Activated CD4-positive, alpha-beta T cell treated with anti-CD3 and anti-CD28 coated beads, Interleukin-2, amount 10 ng/mL, durations not matched to agents 24 days and 14 days (primary cell): ENCODE measurements around the gene ZNF8. TPM values are rescaled to one million over a fixed set of nuclear protein-coding genes. Genes with fewer than 3 reads are reported as not detected.
"Not testable (repeated sequence)": the region's sequence is repeated elsewhere in the genome, so short reads cannot be mapped to it uniquely, and the experiment has no call there.

ENCODE experiments used
- DNase-seq: peaks from one replicate; pipeline ENCODE4 v3.0.0; 2022
- H3K27ac Mint-ChIP-seq: one replicate; pipeline ENCODE4 v1.8.0; 2022; ENCODE audit warnings: mild to moderate bottlenecking, mixed read lengths
- H3K27me3 Mint-ChIP-seq: one replicate; pipeline ENCODE4 v1.8.0; 2022; ENCODE audit warnings: mixed read lengths
- H3K36me3 Mint-ChIP-seq: one replicate; pipeline ENCODE4 v1.8.0; 2022; ENCODE audit warnings: low read depth, mild to moderate bottlenecking, mixed read lengths
- H3K4me1 Mint-ChIP-seq: one replicate; pipeline ENCODE4 v1.8.0; 2021; ENCODE audit warnings: mixed read lengths
- H3K4me3 Mint-ChIP-seq: one replicate; pipeline ENCODE4 v1.8.0; 2022; ENCODE audit warnings: mild to moderate bottlenecking, moderate library complexity, mixed read lengths
- H3K9me3 Mint-ChIP-seq: one replicate; pipeline ENCODE4 v1.8.0; 2021; ENCODE audit warnings: mixed read lengths
- intact Hi-C: fragments of 100-400 bp; cut with micrococcal nuclease; formaldehyde crosslinking; loops from one replicate; pipeline ENCODE4 v1.15.1; 2023
- total RNA-seq: library from RNA; stranded (reverse); gene quantifications from 2 replicates; pipeline ENCODE4 v1.2.3, GENCODE V29; 2022

ZNF8 gene
- 4.8 and 5.1 TPM in 2 replicates for total RNA-seq

DNA sequence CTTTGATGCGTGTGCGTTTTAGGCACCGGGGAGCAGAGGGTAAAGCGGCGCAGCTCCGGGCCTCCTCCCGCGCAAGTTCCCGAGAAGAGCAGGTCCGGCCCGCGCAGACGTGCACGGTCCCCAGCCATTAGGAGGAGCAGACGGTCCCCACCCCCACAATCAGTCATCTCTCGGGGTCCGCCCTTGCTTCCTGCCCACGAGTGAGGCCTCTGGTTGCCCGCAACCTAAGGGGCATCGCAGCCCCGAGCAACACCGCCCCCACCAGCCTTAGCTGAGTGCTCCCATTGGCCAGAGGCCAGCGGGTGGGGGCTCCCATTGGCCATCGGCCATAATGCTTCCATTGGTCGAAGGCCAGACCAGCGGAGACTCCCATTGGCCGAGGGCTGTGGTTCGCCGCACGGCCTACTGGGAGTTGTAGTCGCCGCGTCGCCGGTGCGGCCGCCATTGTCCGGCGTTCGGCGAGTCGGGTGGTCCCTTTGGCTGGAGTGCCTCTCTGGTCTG is at the start of gene ZNF8:
Gene ZNF8, plus strand, starts transcription at position 415 of the 501 bp plus-strand sequence. CDS start 127 bp downstream, outside the sequence.
- H3K27me3 Mint-ChIP-seq = no peaks in the 10 kb centered on the region
- peak within 1 kb of the TSS; percentile 97 for H3K27ac Mint-ChIP-seq

DNA sequence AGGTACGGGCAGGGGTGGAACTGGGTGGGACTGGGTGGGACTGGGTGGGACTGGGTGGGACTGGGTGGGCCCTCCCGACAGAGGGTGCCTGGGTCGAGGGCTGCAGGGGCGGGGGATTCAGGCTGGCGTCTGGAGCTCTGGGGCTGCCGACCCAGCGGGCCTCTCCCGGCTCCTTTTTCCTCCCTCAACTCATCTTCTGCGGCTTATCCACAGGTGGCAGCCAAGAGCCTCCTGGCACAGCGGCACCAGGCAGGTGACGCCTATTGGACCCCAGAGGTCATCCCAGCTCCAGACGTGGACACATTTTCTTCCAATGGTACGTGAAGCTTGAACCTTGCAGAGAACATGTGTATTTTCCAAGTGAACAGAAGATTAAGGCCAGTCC is 49.5 kb upstream of the ZNF8 start:
- H3K4me3 Mint-ChIP-seq = peak overlapping the region; percentile 95
- H3K27ac Mint-ChIP-seq = peak overlapping the region; percentile 55
- intact Hi-C loops = loop anchor here (2.0 kb wide), 1 partner anchor 50 kb away; the partner anchor contains the start of gene ZNF8
- H3K36me3 Mint-ChIP-seq = peaks cover 62% of the 10 kb centered on the region
- DNase-seq = peak; percentile 66
- H3K9me3 Mint-ChIP-seq = peaks cover 37% of the 10 kb centered on the region
- H3K4me1 Mint-ChIP-seq = peaks cover 26% of the 10 kb centered on the region
- H3K27me3 Mint-ChIP-seq = no peaks in the 10 kb centered on the region

More for the DNA sequence above, at the start of gene ZNF8:
- peaks cover 26% of the 10 kb centered on the region for H3K4me1 Mint-ChIP-seq
- DNase-seq = peak; percentile 99
- H3K36me3 Mint-ChIP-seq = peaks cover 77% of the 10 kb centered on the region
- H3K4me3 Mint-ChIP-seq = peak within 1 kb of the TSS; percentile 99
- intact Hi-C loops = loop anchor here (1.0 to 2.0 kb wide), 7 partner anchors 27 to 188 kb away; partner anchors contain the start of genes ERVK3-1, RPS5, ZNF132 and ZNF274
- H3K9me3 Mint-ChIP-seq = peaks cover 26% of the 10 kb centered on the region

DNA sequence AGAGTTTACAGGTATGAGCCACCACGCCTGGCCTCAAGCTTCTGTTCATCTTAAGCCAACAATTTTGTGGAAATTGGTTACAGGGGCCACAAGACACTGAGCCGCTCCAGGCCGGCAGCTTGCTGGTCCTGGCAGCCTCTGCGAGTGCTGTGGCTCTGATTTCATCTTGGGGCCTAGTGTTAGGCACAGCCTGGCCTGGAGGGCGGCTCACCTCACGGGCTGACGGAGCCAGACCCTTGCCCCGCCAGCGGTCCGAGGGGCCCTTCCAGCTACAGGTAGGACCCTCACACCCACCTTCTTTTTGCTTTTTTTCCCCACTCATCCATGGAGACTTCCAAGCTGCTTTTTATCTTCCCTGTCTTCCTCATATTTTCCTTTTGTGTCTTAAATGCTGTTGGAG is 41.4 kb upstream of the ZNF8 start:
- Mint-ChIP-seq H3K27ac (no peak overlapping the region), H3K4me1 (no peaks in the 10 kb centered on the region), H3K27me3 (no peaks in the 10 kb centered on the region), H3K36me3 (peaks cover 93% of the 10 kb centered on the region), H3K9me3 (peaks cover 31% of the 10 kb centered on the region), H3K4me3 (no peak overlapping the region)
- DNase-seq = no peak
- intact Hi-C loops = no loop called here

DNA sequence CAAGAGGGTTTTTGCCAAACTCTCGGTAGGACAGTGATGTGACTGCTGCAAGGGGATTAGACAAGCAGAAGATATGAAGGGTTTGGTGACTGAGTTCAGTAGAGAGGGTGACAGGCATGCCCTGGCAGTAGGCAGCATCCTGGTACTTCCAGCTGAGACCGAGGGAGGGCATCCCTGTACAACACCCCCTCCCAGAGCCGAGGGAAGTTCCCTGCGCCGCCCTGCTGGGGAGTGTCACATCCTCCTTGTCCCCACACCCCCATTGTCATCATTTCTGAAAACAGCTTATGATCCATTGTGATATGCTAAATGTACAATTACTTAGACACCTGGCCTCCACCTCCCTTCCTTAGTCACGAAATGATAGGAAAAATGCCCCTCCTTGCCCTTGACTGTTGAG is 35.4 kb upstream of the ZNF8 start:
- intact Hi-C loops = no loop called here
- H3K27me3 Mint-ChIP-seq = no peaks in the 10 kb centered on the region
- no peak overlapping the region for H3K27ac Mint-ChIP-seq
- no peak overlapping the region for H3K4me3 Mint-ChIP-seq
- no peak for DNase-seq
- H3K9me3 Mint-ChIP-seq = peaks cover 35% of the 10 kb centered on the region
- H3K36me3 Mint-ChIP-seq = peaks cover 99% of the 10 kb centered on the region
- H3K4me1 Mint-ChIP-seq = no peaks in the 10 kb centered on the region

DNA sequence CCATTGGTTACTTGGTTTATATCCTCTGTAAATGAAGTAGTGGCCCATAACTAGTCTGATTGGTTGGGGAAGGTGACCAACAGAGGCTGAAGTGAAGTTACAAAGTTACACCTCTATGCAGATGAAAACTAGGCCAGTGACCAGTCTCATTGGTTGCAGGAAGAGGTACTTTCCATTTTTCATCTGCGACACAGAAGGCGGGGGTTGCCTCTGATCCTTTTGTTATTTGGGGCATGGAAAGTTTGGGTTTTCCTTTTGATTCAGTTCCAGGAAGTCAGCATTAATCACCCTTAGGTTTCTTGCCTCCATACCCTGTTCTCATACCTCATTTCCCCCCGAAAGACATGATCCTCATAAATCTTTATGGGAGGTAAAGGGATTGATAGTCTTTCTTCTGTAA is 29.9 kb upstream of the ZNF8 start:
- Mint-ChIP-seq H3K27ac (no peak overlapping the region), H3K9me3 (peaks cover 27% of the 10 kb centered on the region), H3K4me3 (no peak overlapping the region), H3K27me3 (no peaks in the 10 kb centered on the region), H3K36me3 (peaks cover 100% of the 10 kb centered on the region), H3K4me1 (no peaks in the 10 kb centered on the region)
- intact Hi-C loops = no loop called here
- DNase-seq = no peak

DNA sequence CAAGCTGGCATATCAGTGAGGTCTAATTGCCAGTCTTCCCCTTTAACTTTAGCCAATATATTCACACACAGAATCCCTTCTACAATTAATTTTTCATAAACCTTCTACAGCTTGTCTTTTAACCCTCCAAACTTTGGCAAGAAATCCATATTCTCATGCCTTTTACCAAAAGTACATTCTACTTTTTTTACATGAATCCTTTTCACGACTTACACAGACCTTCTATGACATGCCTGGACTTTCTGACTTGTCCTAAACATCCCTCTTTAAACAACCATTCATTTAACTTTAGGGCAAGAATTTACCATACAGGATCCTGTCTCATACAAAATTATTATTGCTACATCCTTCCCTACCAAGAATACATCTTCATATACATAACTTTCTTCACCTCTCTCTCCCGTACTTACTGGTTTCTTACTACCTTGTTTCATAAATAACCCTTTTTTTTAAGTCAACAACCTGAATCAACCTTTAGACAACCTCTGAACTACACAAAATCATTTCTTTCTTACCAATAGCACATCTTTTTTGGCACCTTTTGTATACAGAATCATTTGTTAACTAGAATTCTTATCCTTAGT is 26.6 kb upstream of the ZNF8 start:
- Mint-ChIP-seq H3K27me3 (no peaks in the 10 kb centered on the region), H3K4me3 (no peak overlapping the region), H3K36me3 (peaks cover 99% of the 10 kb centered on the region), H3K9me3 (peaks cover 18% of the 10 kb centered on the region), H3K4me1 (no peaks in the 10 kb centered on the region), H3K27ac (no peak overlapping the region)
- intact Hi-C loops = no loop called here
- DNase-seq = no peak

DNA sequence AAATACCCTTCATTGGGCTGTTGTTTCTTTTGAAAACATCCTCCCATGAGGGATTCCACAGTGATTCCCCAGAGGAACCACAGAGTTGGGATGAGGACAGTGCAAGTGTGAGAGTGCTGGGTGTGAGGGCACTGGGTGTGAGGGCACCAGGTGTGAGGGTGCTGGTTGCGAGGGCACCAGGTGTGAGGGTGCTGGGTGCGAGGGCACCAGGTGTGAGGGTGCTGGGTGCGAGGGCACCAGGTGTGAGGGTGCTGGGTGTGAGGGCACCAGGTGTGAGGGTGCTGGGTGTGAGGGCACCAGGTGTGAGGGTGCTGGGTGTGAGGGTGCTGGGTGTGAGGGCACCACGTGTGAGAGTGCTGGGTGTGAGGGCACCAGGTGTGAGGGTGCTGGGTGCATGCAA is 20.5 kb upstream of the ZNF8 start:
- Mint-ChIP-seq H3K36me3 (peaks cover 97% of the 10 kb centered on the region), H3K9me3 (peaks cover 18% of the 10 kb centered on the region)
- H3K4me3 Mint-ChIP-seq, H3K27me3 Mint-ChIP-seq, intact Hi-C loops, H3K4me1 Mint-ChIP-seq, H3K27ac Mint-ChIP-seq, DNase-seq: not testable (repeated sequence)

DNA sequence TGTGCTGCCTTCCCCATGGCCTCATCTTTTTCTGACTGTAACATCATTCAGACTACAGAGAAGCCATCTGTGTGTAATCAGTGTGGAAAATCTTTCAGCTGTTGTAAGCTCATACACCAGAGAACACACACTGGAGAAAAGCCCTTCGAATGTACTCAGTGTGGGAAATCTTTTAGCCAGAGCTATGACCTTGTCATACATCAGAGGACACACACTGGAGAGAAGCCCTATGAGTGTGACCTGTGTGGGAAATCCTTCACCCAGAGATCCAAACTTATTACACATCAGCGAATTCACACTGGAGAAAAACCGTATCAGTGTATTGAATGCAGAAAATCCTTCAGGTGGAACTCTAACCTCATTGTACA is 17.2 kb upstream of the ZNF8 start:
- peaks cover 14% of the 10 kb centered on the region for H3K9me3 Mint-ChIP-seq
- H3K4me3 Mint-ChIP-seq = no peak overlapping the region
- no peak overlapping the region for H3K27ac Mint-ChIP-seq
- H3K36me3 Mint-ChIP-seq = peaks cover 85% of the 10 kb centered on the region
- no peak for DNase-seq
- intact Hi-C loops = no loop called here
- H3K27me3 Mint-ChIP-seq = no peaks in the 10 kb centered on the region
- no peaks in the 10 kb centered on the region for H3K4me1 Mint-ChIP-seq

DNA sequence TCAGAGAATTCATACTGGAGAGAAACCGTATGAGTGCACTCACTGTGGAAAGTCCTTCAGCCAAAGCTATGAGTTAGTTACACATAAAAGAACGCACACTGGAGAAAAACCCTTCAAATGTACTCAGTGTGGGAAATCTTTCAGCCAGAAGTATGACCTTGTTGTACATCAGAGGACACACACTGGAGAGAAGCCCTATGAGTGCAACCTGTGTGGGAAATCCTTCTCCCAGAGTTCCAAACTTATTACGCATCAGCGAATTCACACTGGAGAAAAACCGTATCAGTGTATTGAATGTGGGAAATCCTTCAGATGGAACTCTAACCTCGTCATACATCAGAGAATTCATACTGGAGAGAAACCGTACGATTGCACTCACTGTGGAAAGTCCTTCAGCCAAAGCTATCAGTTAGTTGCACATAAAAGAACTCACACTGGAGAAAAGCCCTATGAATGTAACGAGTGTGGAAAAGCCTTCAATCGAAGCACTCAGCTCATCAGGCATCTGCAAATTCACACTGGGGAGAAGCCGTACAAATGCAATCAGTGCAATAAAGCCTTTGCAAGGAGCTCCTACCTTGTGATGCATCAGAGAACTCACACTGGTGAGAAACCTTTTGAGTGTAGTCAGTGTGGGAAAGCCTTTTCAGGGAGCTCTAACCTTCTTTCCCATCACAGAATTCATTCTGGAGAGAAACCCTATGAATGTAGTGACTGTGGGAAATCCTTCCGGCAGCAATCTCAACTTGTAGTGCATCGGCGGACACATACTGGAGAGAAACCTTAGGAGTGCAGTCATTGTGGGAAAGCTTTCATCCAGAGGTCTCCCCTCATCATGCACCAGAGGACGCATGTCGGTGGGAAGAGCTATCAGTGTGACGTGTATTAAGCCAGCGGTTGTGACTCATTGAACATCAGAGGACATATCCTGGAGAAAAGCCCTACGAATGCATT is 16.5 kb upstream of the ZNF8 start:
- Mint-ChIP-seq H3K4me3 (no peak overlapping the region), H3K27me3 (no peaks in the 10 kb centered on the region), H3K4me1 (no peaks in the 10 kb centered on the region), H3K27ac (no peak overlapping the region), H3K9me3 (peaks cover 13% of the 10 kb centered on the region), H3K36me3 (peaks cover 85% of the 10 kb centered on the region)
- DNase-seq = no peak
- intact Hi-C loops = no loop called here

DNA sequence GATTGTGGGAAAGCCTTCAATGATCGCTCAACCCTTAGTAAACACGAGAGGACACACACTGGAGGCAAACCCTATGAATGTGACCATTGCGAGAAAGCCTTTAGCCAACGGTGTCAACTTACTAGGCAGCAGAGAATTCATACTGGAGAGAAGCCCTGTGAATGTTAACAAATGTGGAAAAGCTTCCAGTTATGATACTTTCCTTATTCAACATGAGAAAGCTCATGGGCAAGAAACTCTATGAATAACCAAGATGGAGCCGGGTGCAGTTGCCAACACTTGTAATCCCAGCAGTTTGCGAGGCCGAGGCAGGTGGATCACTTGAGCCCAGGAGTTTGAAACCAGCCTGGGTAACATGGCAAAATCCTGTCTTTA is 15.8 kb upstream of the ZNF8 start:
- Mint-ChIP-seq H3K36me3 (peaks cover 81% of the 10 kb centered on the region), H3K4me1 (no peaks in the 10 kb centered on the region), H3K9me3 (peaks cover 7% of the 10 kb centered on the region), H3K27me3 (no peaks in the 10 kb centered on the region), H3K4me3 (no peak overlapping the region), H3K27ac (no peak overlapping the region)
- no peak for DNase-seq
- intact Hi-C loops = no loop called here

DNA sequence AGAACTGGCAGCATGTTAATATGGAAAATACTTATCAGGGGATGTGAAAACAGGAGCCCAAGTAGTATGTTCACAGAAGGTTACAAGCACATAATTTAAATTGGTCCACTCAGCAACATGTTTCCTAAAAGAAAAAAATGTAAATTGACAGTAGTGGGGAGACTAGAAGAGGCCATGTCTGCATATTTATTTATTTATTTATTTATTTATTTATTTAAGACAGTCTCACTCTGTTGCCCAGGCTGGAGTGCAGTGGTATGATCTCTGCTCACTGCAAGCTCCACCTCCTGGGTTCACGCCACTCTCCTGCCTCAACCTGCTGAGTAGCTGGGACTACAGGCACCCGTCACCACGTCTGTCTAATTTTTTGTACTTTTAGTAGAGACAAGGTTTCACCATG is 13.7 kb upstream of the ZNF8 start:
- DNase-seq = no peak
- Mint-ChIP-seq H3K4me3 (no peak overlapping the region), H3K36me3 (peaks cover 72% of the 10 kb centered on the region), H3K4me1 (no peaks in the 10 kb centered on the region), H3K9me3 (peaks cover 4% of the 10 kb centered on the region), H3K27me3 (no peaks in the 10 kb centered on the region), H3K27ac (no peak overlapping the region)
- intact Hi-C loops = no loop called here

DNA sequence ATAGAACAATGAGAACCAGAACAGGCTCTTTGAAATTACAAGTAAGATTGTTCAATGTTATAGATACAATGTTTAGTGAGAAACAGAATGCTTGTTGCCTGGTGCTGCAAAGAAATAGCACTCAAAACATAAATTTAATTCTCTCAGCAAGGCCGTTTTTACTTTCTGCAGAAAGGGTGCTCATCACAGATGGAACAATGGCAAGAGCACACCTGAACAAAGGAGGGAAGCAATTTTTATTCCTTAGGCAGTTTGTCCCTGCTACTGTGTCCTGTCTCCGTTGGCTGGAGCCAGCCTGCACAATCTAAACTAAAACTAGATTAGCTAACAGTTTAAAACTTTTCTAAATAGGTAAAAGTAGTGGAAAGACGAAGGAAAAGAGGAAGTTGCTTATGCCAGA is 10.4 kb upstream of the ZNF8 start:
- DNase-seq = no peak
- H3K4me1 Mint-ChIP-seq = no peaks in the 10 kb centered on the region
- H3K36me3 Mint-ChIP-seq = peaks cover 69% of the 10 kb centered on the region
- H3K4me3 Mint-ChIP-seq = no peak overlapping the region
- H3K9me3 Mint-ChIP-seq = peaks cover 4% of the 10 kb centered on the region
- intact Hi-C loops = no loop called here
- H3K27ac Mint-ChIP-seq = no peak overlapping the region
- no peaks in the 10 kb centered on the region for H3K27me3 Mint-ChIP-seq

DNA sequence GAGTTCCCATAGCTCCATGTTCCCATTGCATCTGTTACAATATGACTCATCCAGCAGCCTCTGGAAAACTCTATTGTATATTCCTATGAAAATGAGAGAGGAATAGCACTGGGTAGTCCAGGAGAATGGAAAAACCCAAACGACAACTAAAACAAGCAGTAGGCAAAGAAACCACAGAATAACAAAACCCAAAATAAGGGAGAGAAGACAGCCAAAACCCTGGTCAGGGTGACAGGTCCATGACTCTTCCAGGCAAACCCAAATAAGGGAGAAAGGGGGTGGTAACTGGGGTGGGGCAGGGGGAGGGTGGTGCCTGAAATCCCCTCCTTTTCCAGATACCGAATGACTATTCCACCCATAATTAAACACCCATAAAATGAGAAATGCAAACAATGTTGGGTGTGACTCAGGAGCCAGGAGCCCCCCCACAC is 4.0 kb upstream of the ZNF8 start:
- Mint-ChIP-seq H3K27me3 (no peaks in the 10 kb centered on the region), H3K9me3 (peaks cover 19% of the 10 kb centered on the region), H3K27ac (no peak overlapping the region), H3K4me3 (no peak overlapping the region), H3K4me1 (peaks cover 12% of the 10 kb centered on the region), H3K36me3 (peaks cover 77% of the 10 kb centered on the region)
- intact Hi-C loops = no loop called here
- DNase-seq = no peak

DNA sequence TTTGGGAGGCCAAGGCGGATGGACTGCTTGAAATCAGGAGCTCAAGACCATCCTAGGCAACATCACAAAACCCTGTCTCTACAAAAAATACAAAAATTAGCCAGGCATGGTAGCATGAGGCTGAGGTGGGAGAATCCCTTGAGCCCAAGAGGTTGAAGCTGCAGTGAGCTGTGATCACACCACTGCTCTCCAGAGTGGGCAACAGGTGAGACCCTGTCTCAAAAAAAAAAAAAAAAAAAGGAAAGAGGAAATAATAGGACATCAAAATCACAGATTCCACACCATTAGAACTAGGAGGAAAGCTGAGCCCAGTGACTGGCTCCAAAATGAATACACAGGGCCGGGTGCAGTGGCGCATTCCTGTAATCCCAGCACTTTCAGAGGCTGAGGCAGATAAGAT is 3.2 kb upstream of the ZNF8 start:
- H3K27ac Mint-ChIP-seq = no peak overlapping the region
- no peak overlapping the region for H3K4me3 Mint-ChIP-seq
- DNase-seq = no peak
- intact Hi-C loops = no loop called here
- no peaks in the 10 kb centered on the region for H3K27me3 Mint-ChIP-seq
- peaks cover 27% of the 10 kb centered on the region for H3K9me3 Mint-ChIP-seq
- peaks cover 79% of the 10 kb centered on the region for H3K36me3 Mint-ChIP-seq
- H3K4me1 Mint-ChIP-seq = peaks cover 20% of the 10 kb centered on the region
